Measurements from ENCODE around the gene PHLDB1. TPM values are rescaled to one million over a fixed set of nuclear protein-coding genes. Genes with fewer than 3 reads are reported as not detected.
A peak's percentile ranks its signal among the peaks of the same experiment; 100 is the strongest.
"Not testable (repeated sequence)": the region's sequence is repeated elsewhere in the genome, so short reads cannot be mapped to it uniquely, and the experiment has no call there.

Gene PHLDB1
- polyA plus RNA-seq, 3 donors = 0.17 TPM; not detected in 2

GRCh38 chr11:118679483-118679882 lies 72.1 kb downstream of the PHLDB1 start, which contains the start of gene TREH:
TREH (minus strand) TSS chr11:118679650; CDS start chr11:118679627, 23 bp downstream.
- Histone ChIP-seq H3K4me3 (replicated peaks in 1 of 3; ENCODE audit: low read depth in 2 of 3, low read length in 3 of 3) (no peak within 1 kb of the TSS), H4K20me1 (ENCODE audit: insufficient read depth, low read length) (no peaks in the 10 kb centered on the region), H3K36me3 (replicated peaks in 1 of 2; ENCODE audit: control insufficient read depth in 1 of 2, insufficient read depth in 2 of 2, low read length in 2 of 2) (no peaks in the 10 kb centered on the region), H3K27ac (ENCODE audit: low read depth in 1 of 2, low read length in 2 of 2) (no peak within 1 kb of the TSS), H2AFZ (ENCODE audit: insufficient read depth, low read depth, low read length, poor library complexity, severe bottlenecking) (no peak within 1 kb of the TSS), H3K4me2 (replicated peaks; ENCODE audit: extremely low read depth, low read length, poor library complexity, severe bottlenecking) (no peak within 1 kb of the TSS), H3K9ac (ENCODE audit: insufficient read depth, low read length, poor library complexity, severe bottlenecking) (no peak within 1 kb of the TSS), H3K9me3 (replicated peaks in 1 of 2; ENCODE audit: control insufficient read depth in 1 of 2, insufficient read depth in 1 of 2, low read length in 2 of 2) (peaks cover 7 to 12% of the 10 kb centered on the region in 2 donors), H3K27me3 (ENCODE audit: control insufficient read depth in 2 of 2, insufficient read depth in 2 of 2, low read length in 2 of 2) (no peaks in the 10 kb centered on the region), H3K4me1 (ENCODE audit: control insufficient read depth in 1 of 2, insufficient read depth in 2 of 2, low read length in 2 of 2) (no peaks in the 10 kb centered on the region), H3K79me2 (ENCODE audit: insufficient read depth, low read length) (no peaks in the 10 kb centered on the region)
- TF ChIP-seq CTCF (IDR thresholded peaks at IDR 0.05) = no peak
- peaks cover 10 to 15% (median 11%) of the 10 kb centered on the region in 3 donors for H3K27me3 Mint-ChIP-seq (ENCODE audit: low read depth in 3 of 3)
- 100% methylated on average over 3 of the region's 5 CpGs for WGBS (ENCODE audit: insufficient coverage)
- DNase-seq = no peak
- peaks cover 3 to 23% (median 11%) of the 10 kb centered on the region in 7 donors for H3K9me3 Mint-ChIP-seq
- intact Hi-C loops (cut with micrococcal nuclease) = no loop called here
- H3K36me3 Mint-ChIP-seq = no peaks in the 10 kb centered on the region
- H3K27ac Mint-ChIP-seq = no peak within 1 kb of the TSS
- H3K4me1 Mint-ChIP-seq = no peaks in the 10 kb centered on the region
- no peak within 1 kb of the TSS for H3K4me3 Mint-ChIP-seq

- H3K27ac ChIP-seq (ENCODE audit: low read depth in 1 of 2, low read length in 2 of 2) = no peak overlapping the region
- no CpG with 5 or more reads among the region's 1 CpG for WGBS (ENCODE audit: insufficient coverage)
- no peaks in the 10 kb centered on the region for H3K9me3 ChIP-seq (replicated peaks in 1 of 2; ENCODE audit: control insufficient read depth in 1 of 2, insufficient read depth in 1 of 2, low read length in 2 of 2)
- no peaks in the 10 kb centered on the region for H3K36me3 Mint-ChIP-seq
- H3K9ac ChIP-seq (ENCODE audit: insufficient read depth, low read length, poor library complexity, severe bottlenecking) = no peak overlapping the region
- no peak overlapping the region for H3K4me3 ChIP-seq (replicated peaks in 1 of 3; ENCODE audit: low read depth in 2 of 3, low read length in 3 of 3)
- H3K4me2 ChIP-seq (replicated peaks; ENCODE audit: extremely low read depth, low read length, poor library complexity, severe bottlenecking) = no peak overlapping the region
- H3K79me2 ChIP-seq (ENCODE audit: insufficient read depth, low read length) = no peaks in the 10 kb centered on the region
- TF ChIP-seq CTCF (IDR thresholded peaks at IDR 0.05) = no peak
- H3K27ac Mint-ChIP-seq = peak overlapping the region in 1 of 7 donors; percentile 33
- intact Hi-C loops (cut with micrococcal nuclease) = loop anchor here in 1 of 2 donors (10.0 kb wide), 1 partner anchor 252 kb away; no protein-coding TSS in a partner anchor
- H2AFZ ChIP-seq (ENCODE audit: insufficient read depth, low read depth, low read length, poor library complexity, severe bottlenecking) = no peak overlapping the region
- peaks cover 14 to 29% (median 15%) of the 10 kb centered on the region in 3 donors for H3K27me3 Mint-ChIP-seq (ENCODE audit: low read depth in 3 of 3)
- peaks cover 0 to 1% (median 0%) of the 10 kb centered on the region in 7 donors for H3K9me3 Mint-ChIP-seq
- H3K4me3 Mint-ChIP-seq = no peak overlapping the region
- H3K4me1 Mint-ChIP-seq = peaks cover 3% of the 10 kb centered on the region
- no peaks in the 10 kb centered on the region for H3K36me3 ChIP-seq (replicated peaks in 1 of 2; ENCODE audit: control insufficient read depth in 1 of 2, insufficient read depth in 2 of 2, low read length in 2 of 2)
- H4K20me1 ChIP-seq (ENCODE audit: insufficient read depth, low read length) = no peaks in the 10 kb centered on the region
- no peaks in the 10 kb centered on the region for H3K27me3 ChIP-seq (ENCODE audit: control insufficient read depth in 2 of 2, insufficient read depth in 2 of 2, low read length in 2 of 2)
- H3K4me1 ChIP-seq (ENCODE audit: control insufficient read depth in 1 of 2, insufficient read depth in 2 of 2, low read length in 2 of 2) = no peaks in the 10 kb centered on the region
- DNase-seq = no peak
These were observed 75.0 kb downstream of the PHLDB1 start for GRCh38 chr11:118682372-118682771.

- H4K20me1 ChIP-seq (ENCODE audit: insufficient read depth, low read length) = not testable (repeated sequence)
These were observed 75.5 kb downstream of the PHLDB1 start for GRCh38 chr11:118682939-118683338.

More at GRCh38 chr11:118682939-118683338, 75.5 kb downstream of the PHLDB1 start:
- not testable (repeated sequence) for H3K9me3 ChIP-seq (replicated peaks in 1 of 2; ENCODE audit: control insufficient read depth in 1 of 2, insufficient read depth in 1 of 2, low read length in 2 of 2); H3K27ac Mint-ChIP-seq; H3K4me1 Mint-ChIP-seq; H3K27me3 ChIP-seq (ENCODE audit: control insufficient read depth in 2 of 2, insufficient read depth in 2 of 2, low read length in 2 of 2); H3K27ac ChIP-seq (ENCODE audit: low read depth in 1 of 2, low read length in 2 of 2); H3K4me3 Mint-ChIP-seq; H3K4me1 ChIP-seq (ENCODE audit: control insufficient read depth in 1 of 2, insufficient read depth in 2 of 2, low read length in 2 of 2); DNase-seq; H3K4me2 ChIP-seq (replicated peaks; ENCODE audit: extremely low read depth, low read length, poor library complexity, severe bottlenecking); H3K9ac ChIP-seq (ENCODE audit: insufficient read depth, low read length, poor library complexity, severe bottlenecking); H2AFZ ChIP-seq (ENCODE audit: insufficient read depth, low read depth, low read length, poor library complexity, severe bottlenecking); H3K36me3 ChIP-seq (replicated peaks in 1 of 2; ENCODE audit: control insufficient read depth in 1 of 2, insufficient read depth in 2 of 2, low read length in 2 of 2); H3K9me3 Mint-ChIP-seq; H3K79me2 ChIP-seq (ENCODE audit: insufficient read depth, low read length); H3K4me3 ChIP-seq (replicated peaks in 1 of 3; ENCODE audit: low read depth in 2 of 3, low read length in 3 of 3); H3K36me3 Mint-ChIP-seq
- intact Hi-C loops (cut with micrococcal nuclease) = loop anchor here in 1 of 2 donors (10.0 kb wide), 1 partner anchor 252 kb away; no protein-coding TSS in a partner anchor
- peaks cover 14 to 33% (median 15%) of the 10 kb centered on the region in 3 donors for H3K27me3 Mint-ChIP-seq (ENCODE audit: low read depth in 3 of 3)
- WGBS (ENCODE audit: insufficient coverage) = 100% methylated on average over 2 of the region's 6 CpGs

Data from CD14-positive monocyte (primary cell).